Caco-2 (cell line): ENCODE data around the gene KREMEN1. TPM values are rescaled to one million over a fixed set of nuclear protein-coding genes. Genes with fewer than 3 reads are reported as not detected.

ENCODE experiments used
- BruUV-seq: library from RNA; stranded (reverse); fragments of 400-500 nt; replicated peaks from 2 replicates; lab custom pipeline; 2021; lab: Mats Ljungman, UMichigan
- CTCF ChIA-PET: fragments of 300-600 bp; sonication (Branson Sonifier 250); formaldehyde crosslinking; loops from one replicate; lab custom pipeline; 2022; ENCODE audit warnings: antibody characterized with exemption; lab: Charles Lee
- POLR2A ChIA-PET: fragments of 300-600 bp; sonication (Branson Sonifier 250); formaldehyde crosslinking; loops from one replicate; lab custom pipeline; 2022; ENCODE audit warnings: antibody characterized with exemption; lab: Charles Lee
- DNase-seq, 2 experiments: peaks; one replicate each; pipeline versions ENCODE4 v3.0.0 to v3.0.0-alpha.2; 2020 to 2022
- H3K27me3 ChIP-seq: replicated peaks from 2 replicates; pipeline ENCODE4 v1.6.0; 2011; ENCODE audit warnings: low read length; ENCODE audit not compliant: control insufficient read depth, insufficient read depth
- H3K36me3 ChIP-seq: 2 replicates; pipeline ENCODE4 v1.5.1; 2011; ENCODE audit warnings: low read length; ENCODE audit not compliant: control insufficient read depth, insufficient read depth
- H3K4me1 ChIP-seq: fragments of 250-450 bp; sonication (Bioruptor Pico); 2 replicates; pipeline ENCODE4 v1.5.1; 2020; ENCODE audit warnings: mild to moderate bottlenecking
- H3K4me3 ChIP-seq: 2 replicates; pipeline ENCODE4 v1.5.1; 2011; ENCODE audit warnings: low read depth, mild to moderate bottlenecking, control low read depth, low read length
- H3K9me3 ChIP-seq: fragments of 250-450 bp; sonication (Bioruptor Pico); 2 replicates; pipeline ENCODE4 v1.5.1; 2020; ENCODE audit warnings: mild to moderate bottlenecking, moderate library complexity
- H3K27ac Mint-ChIP-seq: one replicate; pipeline ENCODE4 v1.8.0; 2022; ENCODE audit warnings: mixed read lengths; ENCODE audit not compliant: unreplicated experiment
- H3K27me3 Mint-ChIP-seq: one replicate; pipeline ENCODE4 v1.8.0; 2022; ENCODE audit warnings: mixed read lengths; ENCODE audit not compliant: insufficient read depth, unreplicated experiment
- H3K36me3 Mint-ChIP-seq: one replicate; pipeline ENCODE4 v1.8.0; 2022; ENCODE audit warnings: mild to moderate bottlenecking, mixed read lengths; ENCODE audit not compliant: insufficient read depth, unreplicated experiment
- H3K4me1 Mint-ChIP-seq: one replicate; pipeline ENCODE4 v1.8.0; 2022; ENCODE audit warnings: low read depth, mixed read lengths; ENCODE audit not compliant: unreplicated experiment
- H3K4me3 Mint-ChIP-seq: one replicate; pipeline ENCODE4 v1.8.0; 2022; ENCODE audit warnings: mild to moderate bottlenecking, moderate library complexity, mixed read lengths; ENCODE audit not compliant: unreplicated experiment
- H3K9me3 Mint-ChIP-seq: one replicate; pipeline ENCODE4 v1.8.0; 2022; ENCODE audit warnings: mixed read lengths; ENCODE audit not compliant: unreplicated experiment
- CTCF ChIP-seq, 2 experiments: fragments of 200-600 bp in 1 of 2; IDR thresholded peaks; 1 replicate in 1 of 2; 2 replicates in 1 of 2; pipeline versions ENCODE4 v1.5.1 to v1.8.0; 2011 to 2022; ENCODE audit warnings: antibody characterized with exemption in 1 of 2, control low read depth in 1 of 2, inconsistent platforms in 1 of 2, low read depth in 1 of 2, low read length in 1 of 2, mild to moderate bottlenecking in 1 of 2, moderate library complexity in 1 of 2; ENCODE audit not compliant: insufficient read depth in 1 of 2, severe bottlenecking in 1 of 2, unreplicated experiment in 1 of 2
- intact Hi-C: fragments of 100-400 bp; cut with micrococcal nuclease; formaldehyde crosslinking; loops from one replicate; pipeline ENCODE4 v1.10.0; 2022; ENCODE audit not compliant: unreplicated experiment
- total RNA-seq: library from RNA; stranded (reverse); gene quantifications from 2 replicates; pipeline ENCODE4 v1.2.3, GENCODE V29; 2022

Gene KREMEN1
- total RNA-seq, 1 experiment from 2014 or later = 29.7 TPM

DNA sequence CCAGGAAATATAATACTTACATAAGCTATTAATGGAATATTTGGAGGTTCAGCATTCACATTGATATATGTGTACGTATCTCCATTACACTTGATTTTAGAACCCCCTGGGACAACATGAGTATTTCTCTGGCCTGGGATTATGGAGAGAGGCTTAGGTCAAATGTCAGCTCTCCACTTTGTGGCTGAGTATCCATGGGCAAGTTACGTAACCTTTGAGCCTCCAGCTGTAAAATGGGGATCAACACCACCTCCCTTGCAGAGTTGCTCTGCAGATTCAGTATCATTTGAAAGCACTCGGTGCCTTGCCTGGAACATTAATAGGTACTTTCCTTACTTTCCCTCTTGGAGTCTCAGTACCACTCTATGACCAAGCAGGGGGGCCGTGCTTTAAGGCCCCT is 44.4 kb upstream of the KREMEN1 start:
- H3K4me1 Mint-ChIP-seq = peaks cover 32% of the 10 kb centered on the region
- no peaks in the 10 kb centered on the region for H3K9me3 ChIP-seq
- H3K27me3 ChIP-seq = no peaks in the 10 kb centered on the region; the same call in 1 of the 2 replicates
- H3K4me3 ChIP-seq = no peak overlapping the region
- no peak overlapping the region for H3K4me3 Mint-ChIP-seq
- intact Hi-C loops = no loop called here
- DNase-seq = no peak
- CTCF ChIA-PET = interaction anchor here (0.6 to 1.1 kb wide), 2 partner anchors 76 to 195 kb away, joined by 3 to 6 read pairs; no protein-coding TSS in a partner anchor
- H3K27ac Mint-ChIP-seq = no peak overlapping the region
- H3K9me3 Mint-ChIP-seq = no peaks in the 10 kb centered on the region
- no peak for TF ChIP-seq CTCF (IDR thresholded peaks at IDR 0.05; ENCODE audit: insufficient read depth in 1 of 2, low read depth in 1 of 2, low read length in 1 of 2, severe bottlenecking in 1 of 2, unreplicated experiment in 1 of 2)
- H3K36me3 Mint-ChIP-seq = peaks cover 65% of the 10 kb centered on the region
- POLR2A ChIA-PET = no interaction called here
- H3K36me3 ChIP-seq = peaks cover 5% of the 10 kb centered on the region
- peaks cover 30% of the 10 kb centered on the region for H3K4me1 ChIP-seq
- H3K27me3 Mint-ChIP-seq = no peaks in the 10 kb centered on the region
- BruUV-seq = no TSS peak

GRCh38 chr22:29029202-29030000 is 43.4 kb upstream of the KREMEN1 start:
- no peak overlapping the region for H3K27ac Mint-ChIP-seq
- H3K4me3 Mint-ChIP-seq = no peak overlapping the region
- H3K27me3 Mint-ChIP-seq = no peaks in the 10 kb centered on the region
- Histone ChIP-seq H3K27me3 (no peaks in the 10 kb centered on the region; the same call in 1 of the 2 replicates), H3K9me3 (no peaks in the 10 kb centered on the region), H3K36me3 (peaks cover 5% of the 10 kb centered on the region), H3K4me3 (no peak overlapping the region), H3K4me1 (peaks cover 28% of the 10 kb centered on the region)
- H3K36me3 Mint-ChIP-seq = peaks cover 74% of the 10 kb centered on the region
- no TSS peak for BruUV-seq
- no peak for DNase-seq
- TF ChIP-seq CTCF (IDR thresholded peaks at IDR 0.05; ENCODE audit: insufficient read depth in 1 of 2, low read depth in 1 of 2, low read length in 1 of 2, severe bottlenecking in 1 of 2, unreplicated experiment in 1 of 2) = no peak
- intact Hi-C loops = no loop called here
- H3K9me3 Mint-ChIP-seq = no peaks in the 10 kb centered on the region
- CTCF ChIA-PET = interaction anchor here (1.1 kb wide), 1 partner anchor 77 kb away, joined by 3 read pairs; no protein-coding TSS in a partner anchor
- H3K4me1 Mint-ChIP-seq = peaks cover 28% of the 10 kb centered on the region
- POLR2A ChIA-PET = no interaction called here

GRCh38 chr22:29030016-29030617 is 42.7 kb upstream of the KREMEN1 start:
- TF ChIP-seq CTCF (IDR thresholded peaks at IDR 0.05; ENCODE audit: insufficient read depth in 1 of 2, low read depth in 1 of 2, low read length in 1 of 2, severe bottlenecking in 1 of 2, unreplicated experiment in 1 of 2) = no peak
- H3K27ac Mint-ChIP-seq = no peak overlapping the region
- H3K36me3 Mint-ChIP-seq = peaks cover 76% of the 10 kb centered on the region
- Histone ChIP-seq H3K4me1 (peaks cover 28% of the 10 kb centered on the region), H3K27me3 (no peaks in the 10 kb centered on the region; the same call in 1 of the 2 replicates), H3K4me3 (no peak overlapping the region), H3K36me3 (peaks cover 5% of the 10 kb centered on the region), H3K9me3 (no peaks in the 10 kb centered on the region)
- no peaks in the 10 kb centered on the region for H3K9me3 Mint-ChIP-seq
- DNase-seq = no peak
- CTCF ChIA-PET = no interaction called here
- intact Hi-C loops = no loop called here
- no peaks in the 10 kb centered on the region for H3K27me3 Mint-ChIP-seq
- BruUV-seq = no TSS peak
- H3K4me1 Mint-ChIP-seq = peaks cover 26% of the 10 kb centered on the region
- POLR2A ChIA-PET = interaction anchor here (0.5 kb wide), 1 partner anchor 78 kb away, joined by 3 read pairs; no protein-coding TSS in a partner anchor
- no peak overlapping the region for H3K4me3 Mint-ChIP-seq
